Brain microvascular endothelial cell (primary cell): ENCODE results near the gene TMA7B.

ENCODE experiments used
- DNase-seq: peaks from one replicate; pipeline ENCODE4 v3.0.0-alpha.2; 2020
- H3K27ac ChIP-seq: fragments of 250-450 bp; sonication (Bioruptor Pico); 2 replicates; pipeline ENCODE4 v1.5.1; 2020; ENCODE audit warnings: mild to moderate bottlenecking, moderate library complexity
- H3K27me3 ChIP-seq: fragments of 250-450 bp; sonication (Bioruptor Pico); replicated peaks from 2 replicates; pipeline ENCODE4 v1.5.1; 2020; ENCODE audit warnings: mild to moderate bottlenecking
- H3K36me3 ChIP-seq: fragments of 250-450 bp; sonication (Bioruptor Pico); replicated peaks from 2 replicates; pipeline ENCODE4 v1.5.1; 2020; ENCODE audit warnings: mild to moderate bottlenecking
- H3K4me3 ChIP-seq: 2 replicates; pipeline ENCODE4 v1.5.1; 2011; ENCODE audit warnings: low read depth, mild to moderate bottlenecking, control low read depth, low read length, moderate library complexity
- CTCF ChIP-seq: IDR thresholded peaks from 2 replicates; pipeline ENCODE4 v1.5.1; 2011; ENCODE audit warnings: low read depth, mild to moderate bottlenecking, moderate library complexity, low read length, control low read depth, inconsistent platforms; ENCODE audit errors: missing control alignments
- in situ Hi-C: cut with HindIII; loops from 2 replicates; pipeline ENCODE4 v1.10.0; 2017; ENCODE audit warnings: low sequenced_read_pairs, low pct_ligation_motif_present

Gene TMA7B

GRCh38 chr22:40010746-40011145 is 50.5 kb downstream of the TMA7B start:
- in situ Hi-C loops = loop anchor here (25.0 kb wide), 1 partner anchor 448 kb away; the partner anchor contains the start of gene CACNA1I
- no peaks in the 10 kb centered on the region for H3K36me3 ChIP-seq
- DNase-seq = no peak
- peaks cover 3% of the 10 kb centered on the region for H3K27me3 ChIP-seq
- no peak for TF ChIP-seq CTCF
- no peak overlapping the region for H3K27ac ChIP-seq
- H3K4me3 ChIP-seq = no peak overlapping the region
